IMR-90 (cell line): ENCODE results near the gene PBRM1. TPM values are rescaled to one million over a fixed set of nuclear protein-coding genes. Genes with fewer than 3 reads are reported as not detected.

ENCODE experiments used
- ATAC-seq: fragments of 200-7000 bp; cut with Tn5 transposase; 2 replicates; pipeline ENCODE4 v1.9.1; 2020; ENCODE audit warnings: low read depth, mild to moderate bottlenecking, moderate library complexity
- BruUV-seq: library from RNA; stranded (reverse); fragments of 400-500 nt; replicated peaks from 2 replicates; lab custom pipeline; 2021; lab: Mats Ljungman, UMichigan
- CTCF ChIA-PET: fragments of 300-600 bp; formaldehyde crosslinking; extraction: SDS; loops from one replicate; lab custom pipeline; 2021; ENCODE audit warnings: antibody characterized with exemption; lab: Yijun Ruan, JAX
- POLR2A ChIA-PET: fragments of 300-600 bp; sonication (Branson Sonifier 250); formaldehyde crosslinking; loops from one replicate; lab custom pipeline; 2022; ENCODE audit warnings: antibody characterized with exemption; ENCODE audit not compliant: unreplicated experiment; lab: Charles Lee
- DNase-seq: peaks from one replicate; pipeline ENCODE4 v3.0.0; 2013
- H2AFZ ChIP-seq: replicated peaks from 2 replicates; pipeline ENCODE3; 2013; ENCODE audit warnings: low read length, mild to moderate bottlenecking; ENCODE audit not compliant: poor library complexity
- H2AK5ac ChIP-seq: 2 replicates; pipeline ENCODE4 v1.6.1; 2013; ENCODE audit warnings: low read depth, low read length, inconsistent platforms
- H2AK9ac ChIP-seq: replicated peaks from 2 replicates; pipeline ENCODE3; 2013; ENCODE audit warnings: mild to moderate bottlenecking, low read depth, low read length, moderate library complexity; ENCODE audit not compliant: poor library complexity
- H2BK120ac ChIP-seq: 2 replicates; pipeline ENCODE4 v1.6.1; 2013; ENCODE audit warnings: low read depth, low read length, inconsistent platforms
- H2BK15ac ChIP-seq: 3 replicates; pipeline ENCODE4 v1.6.1; 2013; ENCODE audit warnings: low read depth, low read length, inconsistent platforms
- H2BK20ac ChIP-seq: 2 replicates; pipeline ENCODE4 v1.6.1; 2013; ENCODE audit warnings: low read depth, mild to moderate bottlenecking, inconsistent platforms, low read length, moderate library complexity
- H2BK5ac ChIP-seq: 2 replicates; pipeline ENCODE4 v1.6.1; 2013; ENCODE audit warnings: mild to moderate bottlenecking, low read depth, low read length, inconsistent platforms; ENCODE audit not compliant: poor library complexity, severe bottlenecking
- H3K14ac ChIP-seq: replicated peaks from 2 replicates; pipeline ENCODE4 v1.6.1; 2013; ENCODE audit warnings: low read depth, low read length, inconsistent platforms
- H3K18ac ChIP-seq: 2 replicates; pipeline ENCODE4 v1.6.1; 2013; ENCODE audit warnings: low read depth, low read length, control low read depth
- H3K23ac ChIP-seq: 2 replicates; pipeline ENCODE4 v1.6.1; 2013; ENCODE audit warnings: low read depth, low read length, inconsistent platforms
- H3K27ac ChIP-seq: 2 replicates; pipeline ENCODE4 v1.5.1; 2013; ENCODE audit warnings: mild to moderate bottlenecking, control low read depth, low read length; ENCODE audit not compliant: insufficient read depth
- H3K27me3 ChIP-seq: 2 replicates; pipeline ENCODE4 v1.6.1; 2013; ENCODE audit warnings: low read length; ENCODE audit not compliant: control insufficient read depth, insufficient read depth
- H3K36me3 ChIP-seq: 2 replicates; pipeline ENCODE4 v1.6.1; 2013; ENCODE audit warnings: low read length, mixed read lengths; ENCODE audit not compliant: control insufficient read depth, insufficient read depth
- H3K4ac ChIP-seq: 2 replicates; pipeline ENCODE4 v1.6.1; 2013; ENCODE audit warnings: low read depth, low read length, inconsistent platforms
- H3K4me1 ChIP-seq: 2 replicates; pipeline ENCODE4 v1.6.1; 2013; ENCODE audit warnings: low read length, mixed read lengths; ENCODE audit not compliant: control insufficient read depth, insufficient read depth
- H3K4me2 ChIP-seq: 2 replicates; pipeline ENCODE4 v1.6.1; 2013; ENCODE audit warnings: low read depth, mild to moderate bottlenecking, control low read depth, low read length, moderate library complexity
- H3K4me3 ChIP-seq: 2 replicates; pipeline ENCODE4 v1.5.1; 2013; ENCODE audit warnings: low read depth, mild to moderate bottlenecking, control low read depth, low read length, moderate library complexity; ENCODE audit not compliant: insufficient read depth
- H3K56ac ChIP-seq: 2 replicates; pipeline ENCODE4 v1.6.1; 2013; ENCODE audit warnings: low read length, inconsistent platforms; ENCODE audit not compliant: insufficient read depth; ENCODE audit errors: extremely low read depth
- H3K79me1 ChIP-seq, 2 experiments: 2 replicates each; pipeline ENCODE4 v1.6.1; 2013; ENCODE audit warnings: low read length in 2 of 2, inconsistent platforms in 1 of 2, low read depth in 1 of 2
- H3K9ac ChIP-seq: 2 replicates; pipeline ENCODE4 v1.6.1; 2013; ENCODE audit warnings: low read depth, low read length, control low read depth
- H3K9me1 ChIP-seq: 2 replicates; pipeline ENCODE4 v1.6.1; 2013; ENCODE audit warnings: low read length, inconsistent platforms; ENCODE audit not compliant: insufficient read depth
- H3K9me3 ChIP-seq: 2 replicates; pipeline ENCODE4 v1.6.1; 2013; ENCODE audit warnings: low read length; ENCODE audit not compliant: control insufficient read depth, insufficient read depth
- H4K20me1 ChIP-seq: 2 replicates; pipeline ENCODE4 v1.6.1; 2013; ENCODE audit warnings: low read length, inconsistent platforms; ENCODE audit not compliant: insufficient read depth
- H4K5ac ChIP-seq: 2 replicates; pipeline ENCODE4 v1.6.1; 2013; ENCODE audit warnings: mild to moderate bottlenecking, low read depth, low read length, control low read depth
- H4K8ac ChIP-seq, 2 experiments: 2 replicates each; pipeline ENCODE4 v1.6.1; 2013; ENCODE audit warnings: low read depth in 2 of 2, low read length in 2 of 2, control low read depth in 1 of 2, inconsistent platforms in 1 of 2
- H4K91ac ChIP-seq: 2 replicates; pipeline ENCODE4 v1.6.1; 2013; ENCODE audit warnings: low read depth, low read length, inconsistent platforms; ENCODE audit not compliant: insufficient read depth
- BHLHE40 ChIP-seq: fragments of 150-350 bp; IDR thresholded peaks from 2 replicates; pipeline ENCODE4 v1.6.1; 2016; ENCODE audit warnings: mild to moderate bottlenecking, low read depth, low read length
- CEBPB ChIP-seq: IDR thresholded peaks from 2 replicates; pipeline ENCODE4 v1.6.1; 2012; ENCODE audit warnings: low read depth, low read length, improper control_type of control experiment
- CHD1 ChIP-seq: IDR thresholded peaks from 2 replicates; pipeline ENCODE4 v1.6.1; 2012; ENCODE audit warnings: low read depth, low read length, improper control_type of control experiment
- FOS ChIP-seq: fragments of 150-350 bp; IDR thresholded peaks from 2 replicates; pipeline ENCODE4 v1.6.1; 2016; ENCODE audit warnings: low read depth, low read length
- MAFK ChIP-seq: IDR thresholded peaks from 2 replicates; pipeline ENCODE4 v1.6.1; 2012; ENCODE audit warnings: low read depth, low read length, improper control_type of control experiment
- MAZ ChIP-seq: IDR thresholded peaks from 2 replicates; pipeline ENCODE4 v1.6.1; 2012; ENCODE audit warnings: low read depth, mild to moderate bottlenecking, low read length, improper control_type of control experiment, moderate library complexity, borderline replicate concordance
- MXI1 ChIP-seq: IDR thresholded peaks from 2 replicates; pipeline ENCODE4 v1.6.1; 2012; ENCODE audit warnings: low read depth, mild to moderate bottlenecking, low read length, moderate library complexity, borderline replicate concordance
- NFE2L2 ChIP-seq: fragments of 150-350 bp; IDR thresholded peaks from 2 replicates; pipeline ENCODE4 v1.6.1; 2016; ENCODE audit warnings: low read depth, mild to moderate bottlenecking, low read length
- POLR2A ChIP-seq: IDR thresholded peaks from 2 replicates; pipeline ENCODE4 v1.6.1; 2012; ENCODE audit warnings: mild to moderate bottlenecking, low read depth, low read length
- RAD21 ChIP-seq: IDR thresholded peaks from 2 replicates; pipeline ENCODE4 v1.6.1; 2012; ENCODE audit warnings: low read length, improper control_type of control experiment
- RCOR1 ChIP-seq: IDR thresholded peaks from 2 replicates; pipeline ENCODE4 v1.6.1; 2012; ENCODE audit warnings: mild to moderate bottlenecking, low read length, improper control_type of control experiment; ENCODE audit not compliant: insufficient replicate concordance
- RFX5 ChIP-seq: IDR thresholded peaks from 2 replicates; pipeline ENCODE4 v1.8.0; 2012; ENCODE audit warnings: low read depth, mild to moderate bottlenecking, low read length, moderate library complexity
- SMC3 ChIP-seq: fragments of 150-350 bp; IDR thresholded peaks from 2 replicates; pipeline ENCODE4 v1.6.1; 2016; ENCODE audit warnings: low read depth, mild to moderate bottlenecking, antibody characterized with exemption, low read length, moderate library complexity
- WGBS, 2 experiments: methylation state at CpG; one replicate each; pipeline versions ENCODE4 v1.1.5 to v1.1.7; 2013; ENCODE audit warnings: missing lambda C conversion rate in 2 of 2; ENCODE audit not compliant: insufficient read length in 1 of 2; ENCODE audit errors: extremely low coverage in 2 of 2; 5-methylcytosine and 5-hydroxymethylcytosine counted together
- dilution Hi-C: fragments of 300-500 bp; cut with HindIII; formaldehyde crosslinking; loops from one replicate; pipeline ENCODE4 v1.14.3; 2018; ENCODE audit warnings: low sequenced_read_pairs; ENCODE audit not compliant: unreplicated experiment
- in situ Hi-C: fragments of 300-500 bp; cut with MboI; formaldehyde crosslinking; loops from 3 replicates; pipeline ENCODE4 v1.14.3; 2019; ENCODE audit warnings: low sequenced_read_pairs, inconsistent platforms, mixed read lengths
- intact Hi-C: fragments of 100-400 bp; cut with micrococcal nuclease; formaldehyde crosslinking; loops from 2 replicates; pipeline ENCODE4 v1.10.0; 2022
- polyA plus RNA-seq, 3 experiments: library from polyadenylated mRNA; depleted of rRNA; stranded (reverse); fragments of >200 nt; gene quantifications; 2 replicates each; pipeline ENCODE4 v1.2.3, GENCODE V29; 2012; ENCODE audit warnings: low replicate concordance in 1 of 3
- total RNA-seq: library from RNA; depleted of rRNA; stranded (reverse); fragments of >200 nt; gene quantifications from 2 replicates; pipeline ENCODE4 v1.2.3, GENCODE V29; 2012
- TF ChIP-seq, protein P1 (sequence below): conservative IDR thresholded peaks from 2 replicates; pipeline ENCODE4 v1.5.1; 2012; ENCODE audit warnings: mild to moderate bottlenecking, low read depth, low read length, improper control_type of control experiment
- TF ChIP-seq, protein P2 (sequence below): fragments of 150-350 bp; IDR thresholded peaks from 2 replicates; pipeline ENCODE4 v1.6.1; 2016; ENCODE audit warnings: low read depth, mild to moderate bottlenecking, low read length, moderate library complexity, borderline replicate concordance
- TF ChIP-seq, protein P3 (sequence below): fragments of 150-350 bp; IDR thresholded peaks from 2 replicates; pipeline ENCODE4 v1.6.1; 2017; ENCODE audit warnings: mild to moderate bottlenecking, antibody characterized with exemption, low read length, low read depth

Gene PBRM1
- total and polyA plus RNA-seq, 2 of the 4 experiments (the other 2 are of a cell fraction): 16.5 to 72.6 TPM

DNA sequence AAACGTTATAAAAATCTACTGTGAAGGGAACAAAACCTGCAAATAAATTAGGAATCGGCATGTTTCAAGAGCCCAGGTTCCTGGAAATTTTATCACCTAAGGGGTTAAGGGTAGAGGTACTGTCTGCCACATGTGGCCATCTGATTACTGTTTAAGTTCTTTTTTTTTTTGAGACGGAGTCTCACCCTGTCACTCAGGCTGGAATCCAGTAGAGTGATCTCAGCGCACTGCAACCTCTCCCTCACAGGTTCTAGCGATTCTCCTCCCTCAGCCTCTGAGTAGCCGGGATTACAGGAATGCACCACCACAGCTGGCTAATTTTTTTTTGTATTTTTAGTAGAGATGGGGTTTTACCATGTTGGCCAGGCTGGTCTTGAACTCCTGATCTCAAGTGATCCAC is 113.5 kb downstream of the PBRM1 start:
- H4K5ac ChIP-seq: no peak overlapping the region
- no peak overlapping the region for H2BK20ac ChIP-seq
- H2AK9ac ChIP-seq: no peak overlapping the region
- H3K9me3 ChIP-seq: no peaks in the 10 kb centered on the region
- H4K8ac ChIP-seq: no peak overlapping the region
- H4K20me1 ChIP-seq: no peaks in the 10 kb centered on the region
- no peak overlapping the region for H3K4ac ChIP-seq
- no peaks in the 10 kb centered on the region for H3K27me3 ChIP-seq
- no peak overlapping the region for H2BK15ac ChIP-seq
- TF ChIP-seq RCOR1 (no peak), RFX5 (no peak), NFE2L2 (no peak), RAD21 (no peak), CEBPB (no peak), MXI1 (no peak), MAZ (no peak), CHD1 (no peak), BHLHE40 (no peak), POLR2A (no peak), MAFK (no peak), FOS (no peak), SMC3 (no peak)
- TF ChIP-seq, protein P1, sequence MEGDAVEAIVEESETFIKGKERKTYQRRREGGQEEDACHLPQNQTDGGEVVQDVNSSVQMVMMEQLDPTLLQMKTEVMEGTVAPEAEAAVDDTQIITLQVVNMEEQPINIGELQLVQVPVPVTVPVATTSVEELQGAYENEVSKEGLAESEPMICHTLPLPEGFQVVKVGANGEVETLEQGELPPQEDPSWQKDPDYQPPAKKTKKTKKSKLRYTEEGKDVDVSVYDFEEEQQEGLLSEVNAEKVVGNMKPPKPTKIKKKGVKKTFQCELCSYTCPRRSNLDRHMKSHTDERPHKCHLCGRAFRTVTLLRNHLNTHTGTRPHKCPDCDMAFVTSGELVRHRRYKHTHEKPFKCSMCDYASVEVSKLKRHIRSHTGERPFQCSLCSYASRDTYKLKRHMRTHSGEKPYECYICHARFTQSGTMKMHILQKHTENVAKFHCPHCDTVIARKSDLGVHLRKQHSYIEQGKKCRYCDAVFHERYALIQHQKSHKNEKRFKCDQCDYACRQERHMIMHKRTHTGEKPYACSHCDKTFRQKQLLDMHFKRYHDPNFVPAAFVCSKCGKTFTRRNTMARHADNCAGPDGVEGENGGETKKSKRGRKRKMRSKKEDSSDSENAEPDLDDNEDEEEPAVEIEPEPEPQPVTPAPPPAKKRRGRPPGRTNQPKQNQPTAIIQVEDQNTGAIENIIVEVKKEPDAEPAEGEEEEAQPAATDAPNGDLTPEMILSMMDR: no peak
- TF ChIP-seq, protein P2, sequence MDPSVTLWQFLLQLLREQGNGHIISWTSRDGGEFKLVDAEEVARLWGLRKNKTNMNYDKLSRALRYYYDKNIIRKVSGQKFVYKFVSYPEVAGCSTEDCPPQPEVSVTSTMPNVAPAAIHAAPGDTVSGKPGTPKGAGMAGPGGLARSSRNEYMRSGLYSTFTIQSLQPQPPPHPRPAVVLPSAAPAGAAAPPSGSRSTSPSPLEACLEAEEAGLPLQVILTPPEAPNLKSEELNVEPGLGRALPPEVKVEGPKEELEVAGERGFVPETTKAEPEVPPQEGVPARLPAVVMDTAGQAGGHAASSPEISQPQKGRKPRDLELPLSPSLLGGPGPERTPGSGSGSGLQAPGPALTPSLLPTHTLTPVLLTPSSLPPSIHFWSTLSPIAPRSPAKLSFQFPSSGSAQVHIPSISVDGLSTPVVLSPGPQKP: no peak
- TF ChIP-seq, protein P3, sequence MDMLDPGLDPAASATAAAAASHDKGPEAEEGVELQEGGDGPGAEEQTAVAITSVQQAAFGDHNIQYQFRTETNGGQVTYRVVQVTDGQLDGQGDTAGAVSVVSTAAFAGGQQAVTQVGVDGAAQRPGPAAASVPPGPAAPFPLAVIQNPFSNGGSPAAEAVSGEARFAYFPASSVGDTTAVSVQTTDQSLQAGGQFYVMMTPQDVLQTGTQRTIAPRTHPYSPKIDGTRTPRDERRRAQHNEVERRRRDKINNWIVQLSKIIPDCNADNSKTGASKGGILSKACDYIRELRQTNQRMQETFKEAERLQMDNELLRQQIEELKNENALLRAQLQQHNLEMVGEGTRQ: no peak
- H3K9ac ChIP-seq: no peak overlapping the region
- no peak overlapping the region for H3K27ac ChIP-seq
- WGBS, 2 experiments: 100% methylated on average over 1 of the region's 6 CpGs; no CpG with 5 or more reads in 1 of the 2 experiments
- intact Hi-C loops (no loop called here), in situ Hi-C loops (no loop called here), dilution Hi-C loops (no loop called here)
- no peak overlapping the region for H2AK5ac ChIP-seq
- BruUV-seq: no TSS peak
- ChIA-PET CTCF (no interaction called here), POLR2A (no interaction called here)
- peaks cover 3 to 23% of the 10 kb centered on the region in 2 experiments; a peak in 2 of 4 replicates for H3K79me1 ChIP-seq
- ATAC-seq (no peak), DNase-seq (no peak)
- H3K9me1 ChIP-seq: no peaks in the 10 kb centered on the region; the same call in 1 of the 2 replicates
- H2BK120ac ChIP-seq: no peak overlapping the region
- no peak overlapping the region for H3K4me2 ChIP-seq
- H2BK5ac ChIP-seq: no peak overlapping the region
- H3K4me1 ChIP-seq: peaks cover 4% of the 10 kb centered on the region
- no peak overlapping the region for H4K91ac ChIP-seq
- no peak overlapping the region for H3K18ac ChIP-seq
- no peak overlapping the region for H3K23ac ChIP-seq
- no peak overlapping the region for H2AFZ ChIP-seq
- no peak overlapping the region for H3K56ac ChIP-seq
- no peak overlapping the region for H3K14ac ChIP-seq
- peaks cover 19% of the 10 kb centered on the region for H3K36me3 ChIP-seq
- no peak overlapping the region for H3K4me3 ChIP-seq
